Effector memory CD8-positive, alpha-beta T cell (primary cell): ENCODE results near the gene EHD2.
"Not testable (repeated sequence)": the region's sequence is repeated elsewhere in the genome, so short reads cannot be mapped to it uniquely, and the experiment has no call there.

Source experiments
- ATAC-seq: fragments of 150-1000 bp; cut with Tn5 transposase; replicated peaks from 2 replicates; pipeline ENCODE4 v1.10.0; 2021; ENCODE audit warnings: mild to moderate bottlenecking, moderate library complexity
- DNase-seq, 3 experiments: peaks; one replicate each; pipeline ENCODE4 v3.0.0; 2021
- H3K27ac Mint-ChIP-seq, 2 donors: one replicate each; pipeline ENCODE4 v1.8.0; 2022; ENCODE audit warnings: mild to moderate bottlenecking in 2 of 2, mixed read lengths in 2 of 2, moderate library complexity in 2 of 2
- H3K27me3 Mint-ChIP-seq, 2 donors: one replicate each; pipeline ENCODE4 v1.8.0; 2022; ENCODE audit warnings: mixed read lengths in 2 of 2
- H3K36me3 Mint-ChIP-seq: one replicate; pipeline ENCODE4 v1.8.0; 2022; ENCODE audit warnings: mild to moderate bottlenecking, moderate library complexity, mixed read lengths; ENCODE audit not compliant: insufficient read depth
- H3K4me1 Mint-ChIP-seq, 2 donors: one replicate each; pipeline ENCODE4 v1.8.0; 2022; ENCODE audit warnings: low read depth in 2 of 2, mixed read lengths in 2 of 2
- H3K4me3 Mint-ChIP-seq, 2 donors: one replicate each; pipeline ENCODE4 v1.8.0; 2022; ENCODE audit warnings: mild to moderate bottlenecking in 2 of 2, mixed read lengths in 2 of 2, moderate library complexity in 2 of 2
- H3K9me3 Mint-ChIP-seq, 2 donors: one replicate each; pipeline ENCODE4 v1.8.0; 2022; ENCODE audit warnings: mixed read lengths in 2 of 2

The EHD2 gene

GRCh38 chr19:47729468-47729798, 16.2 kb downstream of the EHD2 start:
- ATAC-seq (peak; percentile 19), DNase-seq (no peak)
- H3K36me3 Mint-ChIP-seq = peaks cover 4% of the 10 kb centered on the region
- H3K27ac Mint-ChIP-seq = no peak overlapping the region
- peaks cover 9 to 12% of the 10 kb centered on the region in 2 donors for H3K4me1 Mint-ChIP-seq
- no peaks in the 10 kb centered on the region for H3K9me3 Mint-ChIP-seq
- H3K4me3 Mint-ChIP-seq = peak overlapping the region; percentile 48 to 57
- H3K27me3 Mint-ChIP-seq = peaks cover 47 to 71% of the 10 kb centered on the region in 2 donors

GRCh38 chr19:47729799-47730520, 16.7 kb downstream of the EHD2 start:
- Mint-ChIP-seq H3K9me3 (no peaks in the 10 kb centered on the region), H3K27ac (no peak overlapping the region), H3K4me3 (peak overlapping the region; percentile 48 to 57), H3K4me1 (peaks cover 9 to 12% of the 10 kb centered on the region in 2 donors), H3K36me3 (peaks cover 4% of the 10 kb centered on the region), H3K27me3 (peaks cover 47 to 71% of the 10 kb centered on the region in 2 donors)
- no peak for DNase-seq
- ATAC-seq = peak; percentile 35

GRCh38 chr19:47730521-47730889, 17.3 kb downstream of the EHD2 start:
- no peak for DNase-seq
- H3K9me3 Mint-ChIP-seq = no peaks in the 10 kb centered on the region
- no peak for ATAC-seq
- peak overlapping the region in 1 of 2 donors; percentile 37 for H3K4me3 Mint-ChIP-seq
- H3K27me3 Mint-ChIP-seq = peaks cover 47 to 68% of the 10 kb centered on the region in 2 donors
- peaks cover 9 to 12% of the 10 kb centered on the region in 2 donors for H3K4me1 Mint-ChIP-seq
- peaks cover 4% of the 10 kb centered on the region for H3K36me3 Mint-ChIP-seq
- no peak overlapping the region for H3K27ac Mint-ChIP-seq

- Mint-ChIP-seq H3K4me1 (peaks cover 9 to 12% of the 10 kb centered on the region in 2 donors), H3K27me3 (peaks cover 47 to 64% of the 10 kb centered on the region in 2 donors), H3K27ac (no peak overlapping the region), H3K36me3 (peaks cover 4% of the 10 kb centered on the region), H3K4me3 (no peak overlapping the region), H3K9me3 (no peaks in the 10 kb centered on the region)
- ATAC-seq (no peak), DNase-seq (no peak)
Measured at GRCh38 chr19:47730910-47731309, 17.7 kb downstream of the EHD2 start.

GRCh38 chr19:47735131-47735530, 21.9 kb downstream of the EHD2 start:
- H3K27ac Mint-ChIP-seq = no peak overlapping the region
- no peak for ATAC-seq
- peaks cover 4% of the 10 kb centered on the region for H3K36me3 Mint-ChIP-seq
- no peaks in the 10 kb centered on the region for H3K9me3 Mint-ChIP-seq
- no peak for DNase-seq
- H3K4me1 Mint-ChIP-seq = peaks cover 0 to 4% of the 10 kb centered on the region in 2 donors
- H3K4me3 Mint-ChIP-seq = no peak overlapping the region
- H3K27me3 Mint-ChIP-seq = peaks cover 28 to 31% of the 10 kb centered on the region in 2 donors

- Mint-ChIP-seq H3K4me1 (peaks cover 7 to 10% of the 10 kb centered on the region in 2 donors), H3K27me3 (peaks cover 0 to 5% of the 10 kb centered on the region in 2 donors), H3K27ac (no peak overlapping the region), H3K36me3 (peaks cover 9% of the 10 kb centered on the region), H3K9me3 (no peaks in the 10 kb centered on the region), H3K4me3 (no peak overlapping the region)
- DNase-seq (no peak), ATAC-seq (no peak)
Measured at GRCh38 chr19:47740866-47741519, 27.8 kb downstream of the EHD2 start.

GRCh38 chr19:47741544-47742140, 28.4 kb downstream of the EHD2 start:
- peaks cover 7 to 13% of the 10 kb centered on the region in 2 donors for H3K4me1 Mint-ChIP-seq
- no peak for DNase-seq
- H3K27me3 Mint-ChIP-seq = no peaks in the 10 kb centered on the region
- peaks cover 15% of the 10 kb centered on the region for H3K36me3 Mint-ChIP-seq
- peak overlapping the region; percentile 11 to 13 for H3K4me3 Mint-ChIP-seq
- ATAC-seq = no peak
- H3K9me3 Mint-ChIP-seq = no peaks in the 10 kb centered on the region
- peak overlapping the region in 1 of 2 donors; percentile 9 for H3K27ac Mint-ChIP-seq

GRCh38 chr19:47742634-47743033, 29.4 kb downstream of the EHD2 start:
- peaks cover 11 to 13% of the 10 kb centered on the region in 2 donors for H3K4me1 Mint-ChIP-seq
- no peak overlapping the region for H3K27ac Mint-ChIP-seq
- peak overlapping the region; percentile 74 to 99 for H3K4me3 Mint-ChIP-seq
- no peaks in the 10 kb centered on the region for H3K9me3 Mint-ChIP-seq
- no peak for ATAC-seq
- H3K27me3 Mint-ChIP-seq = no peaks in the 10 kb centered on the region
- no peak for DNase-seq
- H3K36me3 Mint-ChIP-seq = peaks cover 18% of the 10 kb centered on the region

- Mint-ChIP-seq H3K4me1 (peaks cover 23 to 25% of the 10 kb centered on the region in 2 donors), H3K9me3 (no peaks in the 10 kb centered on the region), H3K27ac (peak within 1 kb of the TSS; percentile 99), H3K36me3 (peaks cover 44% of the 10 kb centered on the region), H3K27me3 (no peaks in the 10 kb centered on the region), H3K4me3 (peak within 1 kb of the TSS; percentile 97 to 99)
- DNase-seq (peak; percentile 96 to 97 (median 97)), ATAC-seq (peak; percentile 81)
Measured at GRCh38 chr19:47745010-47745901, 32.0 kb downstream of the EHD2 start, which contains the start of gene NOP53. TSS of gene NOP53 (plus strand) at chr19:47745546. CDS start at chr19:47745560, 14 bp downstream.

GRCh38 chr19:47746129-47746528, 32.9 kb downstream of the EHD2 start:
- not testable (repeated sequence) for ATAC-seq, H3K9me3 Mint-ChIP-seq, DNase-seq, H3K27me3 Mint-ChIP-seq
- Mint-ChIP-seq H3K4me1 (peaks cover 23 to 25% of the 10 kb centered on the region in 2 donors), H3K4me3 (peak overlapping the region; percentile 97 to 99), H3K36me3 (peaks cover 51% of the 10 kb centered on the region), H3K27ac (peak overlapping the region in 1 of 2 donors; percentile 99)

GRCh38 chr19:47749326-47749725, 36.1 kb downstream of the EHD2 start:
- no peaks in the 10 kb centered on the region for H3K27me3 Mint-ChIP-seq
- H3K27ac Mint-ChIP-seq = peak overlapping the region in 1 of 2 donors; percentile 55
- no peaks in the 10 kb centered on the region for H3K9me3 Mint-ChIP-seq
- ATAC-seq = no peak
- DNase-seq = no peak
- H3K4me3 Mint-ChIP-seq = no peak overlapping the region
- H3K4me1 Mint-ChIP-seq = peaks cover 20% of the 10 kb centered on the region in 2 donors
- peaks cover 81% of the 10 kb centered on the region for H3K36me3 Mint-ChIP-seq

GRCh38 chr19:47750752-47751151, 37.5 kb downstream of the EHD2 start:
- no peak overlapping the region for H3K4me3 Mint-ChIP-seq
- ATAC-seq (no peak), DNase-seq (no peak)
- H3K9me3 Mint-ChIP-seq = no peaks in the 10 kb centered on the region
- H3K4me1 Mint-ChIP-seq = peaks cover 14 to 16% of the 10 kb centered on the region in 2 donors
- peaks cover 86% of the 10 kb centered on the region for H3K36me3 Mint-ChIP-seq
- H3K27ac Mint-ChIP-seq = no peak overlapping the region
- H3K27me3 Mint-ChIP-seq = no peaks in the 10 kb centered on the region
